ENCODE results near the gene TP53TG5. TPM values are rescaled to one million over a fixed set of nuclear protein-coding genes. Genes with fewer than 3 reads are reported as not detected.

TP53TG5 gene
- total RNA-seq, 2 donors from 2014 or later, result 2.0 to 2.4 TPM

DNA sequence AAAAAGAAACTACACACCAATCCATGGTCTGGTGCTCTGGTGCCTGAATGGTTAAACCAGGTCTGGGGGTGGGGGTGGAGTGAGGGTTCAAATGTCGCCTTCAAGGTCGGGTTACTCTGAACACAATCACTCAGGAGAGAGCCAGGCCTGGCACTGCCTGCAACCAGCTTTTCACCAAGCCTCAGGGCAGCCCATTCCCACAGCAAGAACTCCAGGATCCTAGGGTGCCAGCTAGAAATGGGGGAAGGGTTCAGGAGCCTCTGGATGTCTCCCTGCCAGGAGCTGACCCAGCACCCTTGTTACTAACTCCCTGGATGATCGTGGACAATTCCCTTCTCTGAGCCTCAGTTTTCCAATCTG is 36.6 kb downstream of the TP53TG5 start:
- Mint-ChIP-seq H3K36me3 (ENCODE audit: low read depth) (peaks cover 11% of the 10 kb centered on the region), H3K9me3 (no peaks in the 10 kb centered on the region), H3K27me3 (ENCODE audit: insufficient read depth) (no peaks in the 10 kb centered on the region), H3K4me1 (peaks cover 95% of the 10 kb centered on the region), H3K27ac (peak overlapping the region; percentile 97), H3K4me3 (peak overlapping the region; percentile 86)
- peak; percentile 73 for DNase-seq
- TF ChIP-seq, protein P1, sequence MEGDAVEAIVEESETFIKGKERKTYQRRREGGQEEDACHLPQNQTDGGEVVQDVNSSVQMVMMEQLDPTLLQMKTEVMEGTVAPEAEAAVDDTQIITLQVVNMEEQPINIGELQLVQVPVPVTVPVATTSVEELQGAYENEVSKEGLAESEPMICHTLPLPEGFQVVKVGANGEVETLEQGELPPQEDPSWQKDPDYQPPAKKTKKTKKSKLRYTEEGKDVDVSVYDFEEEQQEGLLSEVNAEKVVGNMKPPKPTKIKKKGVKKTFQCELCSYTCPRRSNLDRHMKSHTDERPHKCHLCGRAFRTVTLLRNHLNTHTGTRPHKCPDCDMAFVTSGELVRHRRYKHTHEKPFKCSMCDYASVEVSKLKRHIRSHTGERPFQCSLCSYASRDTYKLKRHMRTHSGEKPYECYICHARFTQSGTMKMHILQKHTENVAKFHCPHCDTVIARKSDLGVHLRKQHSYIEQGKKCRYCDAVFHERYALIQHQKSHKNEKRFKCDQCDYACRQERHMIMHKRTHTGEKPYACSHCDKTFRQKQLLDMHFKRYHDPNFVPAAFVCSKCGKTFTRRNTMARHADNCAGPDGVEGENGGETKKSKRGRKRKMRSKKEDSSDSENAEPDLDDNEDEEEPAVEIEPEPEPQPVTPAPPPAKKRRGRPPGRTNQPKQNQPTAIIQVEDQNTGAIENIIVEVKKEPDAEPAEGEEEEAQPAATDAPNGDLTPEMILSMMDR (conservative IDR thresholded peaks at IDR 0.05), result no peak
- Histone ChIP-seq H3K4me3 (ENCODE audit: low read length) (peak overlapping the region; percentile 95), H3K27me3 (ENCODE audit: control insufficient read depth, insufficient read depth, low read length, poor library complexity, severe bottlenecking) (no peaks in the 10 kb centered on the region), H3K9me3 (ENCODE audit: control insufficient read depth, low read length) (no peaks in the 10 kb centered on the region), H3K9ac (ENCODE audit: extremely low read depth, low read length, poor library complexity, severe bottlenecking) (peak overlapping the region; percentile 75), H3K27ac (ENCODE audit: low read depth, low read length) (peak overlapping the region; percentile 47), H3K36me3 (ENCODE audit: control insufficient read depth, insufficient read depth, low read length) (peaks cover 19% of the 10 kb centered on the region), H3K4me1 (ENCODE audit: control insufficient read depth, insufficient read depth, low read length) (peaks cover 60% of the 10 kb centered on the region)
- WGBS, 2 experiments (ENCODE audit: insufficient coverage in 1 of 2, insufficient read length in 1 of 2), result 7% methylated on average over 3 of the region's 3 CpGs; no CpG with 5 or more reads in 1 of the 2 experiments

DNA sequence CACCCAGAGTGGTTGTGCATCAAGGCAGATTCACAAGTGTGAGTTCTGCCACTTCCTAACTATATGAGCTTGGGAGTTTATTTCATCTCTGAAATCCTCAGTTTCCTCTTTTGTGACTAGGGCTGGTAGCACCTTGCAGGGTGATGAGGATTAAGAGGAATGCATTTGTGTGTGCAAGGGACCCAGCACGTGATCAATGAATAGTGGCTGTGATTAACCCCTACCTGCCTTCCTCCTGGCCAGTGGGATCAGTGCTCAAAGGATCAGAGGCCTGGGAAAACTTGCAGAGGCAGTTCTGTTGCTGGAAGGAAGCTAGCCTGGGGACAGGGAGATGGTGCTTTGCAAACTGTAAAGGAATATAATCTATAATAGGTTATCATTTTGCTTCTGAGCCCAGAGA is 37.2 kb downstream of the TP53TG5 start:
- H3K4me3 Mint-ChIP-seq, result peak overlapping the region; percentile 86

DNA sequence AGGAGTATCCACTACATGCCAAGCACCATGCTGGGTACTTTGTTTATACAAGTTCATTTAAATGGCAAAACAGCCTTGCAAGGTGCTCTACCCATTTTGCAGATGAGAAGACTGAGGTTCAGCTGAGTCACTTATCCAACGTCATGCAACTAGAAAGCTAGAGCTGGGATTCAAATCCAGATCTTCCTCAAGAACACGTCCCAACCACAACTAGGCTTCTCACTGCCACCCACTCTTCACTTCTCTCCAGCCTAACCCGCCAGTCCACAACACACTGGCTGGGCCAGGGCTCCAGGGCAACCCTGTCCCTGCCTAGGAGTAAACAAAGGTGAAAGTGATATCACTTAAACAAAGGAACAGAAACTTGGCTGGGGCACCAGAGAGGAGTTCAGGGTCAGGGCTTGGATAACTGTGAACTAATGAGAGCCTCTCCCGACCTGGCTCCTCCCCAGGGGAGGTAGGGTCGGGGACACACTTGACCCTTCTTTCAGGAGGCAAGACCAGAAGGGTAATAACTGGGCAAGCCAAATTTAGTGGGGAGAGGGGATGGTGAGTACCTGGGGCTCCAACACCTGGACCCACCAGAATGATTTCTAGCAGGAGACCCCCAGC is 37.8 kb downstream of the TP53TG5 start:
- 65 to 77% methylated on average over 3 to 5 of the region's 5 CpGs for WGBS, 2 experiments (ENCODE audit: insufficient coverage in 1 of 2, insufficient read length in 1 of 2)
- Histone ChIP-seq H3K4me3 (ENCODE audit: low read length) (no peak overlapping the region), H3K4me1 (ENCODE audit: control insufficient read depth, insufficient read depth, low read length) (peaks cover 50% of the 10 kb centered on the region), H3K36me3 (ENCODE audit: control insufficient read depth, insufficient read depth, low read length) (peaks cover 27% of the 10 kb centered on the region), H3K9me3 (ENCODE audit: control insufficient read depth, low read length) (no peaks in the 10 kb centered on the region), H3K27ac (ENCODE audit: low read depth, low read length) (no peak overlapping the region), H3K27me3 (ENCODE audit: control insufficient read depth, insufficient read depth, low read length, poor library complexity, severe bottlenecking) (no peaks in the 10 kb centered on the region), H3K9ac (ENCODE audit: extremely low read depth, low read length, poor library complexity, severe bottlenecking) (peak overlapping the region; percentile 0)
- H3K27ac Mint-ChIP-seq, result peak overlapping the region; percentile 97
- no peaks in the 10 kb centered on the region for H3K9me3 Mint-ChIP-seq
- peak overlapping the region; percentile 86 for H3K4me3 Mint-ChIP-seq
- TF ChIP-seq, protein P1 (conservative IDR thresholded peaks at IDR 0.05), result no peak
- peaks cover 20% of the 10 kb centered on the region for H3K36me3 Mint-ChIP-seq (ENCODE audit: low read depth)
- DNase-seq, result peak; percentile 66
- H3K27me3 Mint-ChIP-seq (ENCODE audit: insufficient read depth), result no peaks in the 10 kb centered on the region
- peaks cover 88% of the 10 kb centered on the region for H3K4me1 Mint-ChIP-seq

More for the DNA sequence above, 37.2 kb downstream of the TP53TG5 start:
- peaks cover 90% of the 10 kb centered on the region for H3K4me1 Mint-ChIP-seq
- peak overlapping the region; percentile 97 for H3K27ac Mint-ChIP-seq
- Histone ChIP-seq H3K9ac (ENCODE audit: extremely low read depth, low read length, poor library complexity, severe bottlenecking) (peak overlapping the region; percentile 75), H3K4me1 (ENCODE audit: control insufficient read depth, insufficient read depth, low read length) (peaks cover 56% of the 10 kb centered on the region), H3K27me3 (ENCODE audit: control insufficient read depth, insufficient read depth, low read length, poor library complexity, severe bottlenecking) (no peaks in the 10 kb centered on the region), H3K4me3 (ENCODE audit: low read length) (peak overlapping the region; percentile 95), H3K36me3 (ENCODE audit: control insufficient read depth, insufficient read depth, low read length) (peaks cover 21% of the 10 kb centered on the region), H3K27ac (ENCODE audit: low read depth, low read length) (no peak overlapping the region), H3K9me3 (ENCODE audit: control insufficient read depth, low read length) (no peaks in the 10 kb centered on the region)
- WGBS, 2 experiments (ENCODE audit: insufficient coverage in 1 of 2, insufficient read length in 1 of 2), result 0% methylated on average over 1 of the region's 1 CpG; no CpG with 5 or more reads in 1 of the 2 experiments
- peak; percentile 82 for DNase-seq
- no peaks in the 10 kb centered on the region for H3K9me3 Mint-ChIP-seq
- peaks cover 13% of the 10 kb centered on the region for H3K36me3 Mint-ChIP-seq (ENCODE audit: low read depth)
- TF ChIP-seq, protein P1 (conservative IDR thresholded peaks at IDR 0.05), result no peak
- no peaks in the 10 kb centered on the region for H3K27me3 Mint-ChIP-seq (ENCODE audit: insufficient read depth)
